Cardiac septum (tissue), 1 donor: ENCODE results near the gene ZNF385D. TPM values are rescaled to one million over a fixed set of nuclear protein-coding genes. Genes with fewer than 3 reads are reported as not detected.
"Not testable (repeated sequence)": the region's sequence is repeated elsewhere in the genome, so short reads cannot be mapped to it uniquely, and the experiment has no call there.

Source experiments
- DNase-seq: peaks from one replicate; pipeline ENCODE4 v3.0.0-alpha.2; 2020; ENCODE audit warnings: low spot score
- intact Hi-C: fragments of 100-400 bp; cut with DNase I; formaldehyde crosslinking; loops from one replicate; pipeline ENCODE4 v1.14.0; 2022
- total RNA-seq: library from RNA; stranded (reverse); fragmentation: NEBNext Ultra II Directional; extraction: Animal tissue kit (Norgen Biotek cat#: 25700); gene quantifications from one replicate; pipeline ENCODE4 v1.2.1, GENCODE V29; 2021
- donor health status: DM: no; HTN: no; CAD: no.

The ZNF385D gene
- total RNA-seq, 1 donor from 2014 or later, result 12.5 TPM

- DNase-seq, result no peak
- intact Hi-C loops, result no loop called here
These were observed 325.3 kb downstream of the ZNF385D start for GRCh38 chr3:21425715-21426114.

GRCh38 chr3:21421096-21421495, 329.9 kb downstream of the ZNF385D start:
- intact Hi-C loops, result no loop called here
- DNase-seq, result no peak

GRCh38 chr3:21417991-21418390, 333.0 kb downstream of the ZNF385D start:
- DNase-seq, result no peak
- intact Hi-C loops, result no loop called here

GRCh38 chr3:21414506-21414905, 336.5 kb downstream of the ZNF385D start:
- no peak for DNase-seq
- intact Hi-C loops, result no loop called here

- DNase-seq, result no peak
- intact Hi-C loops, result no loop called here
These were observed 340.0 kb downstream of the ZNF385D start for GRCh38 chr3:21411058-21411457.

- intact Hi-C loops, result no loop called here
- no peak for DNase-seq
These were observed 341.6 kb downstream of the ZNF385D start for GRCh38 chr3:21409401-21409800.

GRCh38 chr3:21407743-21408142, 343.3 kb downstream of the ZNF385D start:
- DNase-seq, result no peak
- intact Hi-C loops, result no loop called here

GRCh38 chr3:21405671-21406667, 345.0 kb downstream of the ZNF385D start:
- intact Hi-C loops, result no loop called here
- DNase-seq, result no peak

GRCh38 chr3:21398461-21398860, 352.5 kb downstream of the ZNF385D start:
- intact Hi-C loops, result no loop called here
- DNase-seq, result no peak

GRCh38 chr3:21393683-21394311, 357.2 kb downstream of the ZNF385D start:
- DNase-seq, result no peak
- intact Hi-C loops, result no loop called here

GRCh38 chr3:21392526-21392925, 358.5 kb downstream of the ZNF385D start:
- DNase-seq, result no peak
- intact Hi-C loops, result no loop called here

- DNase-seq, result no peak
- intact Hi-C loops, result no loop called here
These were observed 360.2 kb downstream of the ZNF385D start for GRCh38 chr3:21390856-21391255.

- DNase-seq, result no peak
- intact Hi-C loops, result no loop called here
These were observed 360.9 kb downstream of the ZNF385D start for GRCh38 chr3:21390136-21390535.

GRCh38 chr3:21387142-21387826, 363.7 kb downstream of the ZNF385D start:
- DNase-seq, result not testable (repeated sequence)

GRCh38 chr3:21378036-21378435, 373.0 kb downstream of the ZNF385D start:
- intact Hi-C loops, DNase-seq: not testable (repeated sequence)

More at GRCh38 chr3:21387142-21387826, 363.7 kb downstream of the ZNF385D start:
- intact Hi-C loops, result not testable (repeated sequence)

GRCh38 chr3:21377071-21377769, 373.8 kb downstream of the ZNF385D start:
- intact Hi-C loops, result no loop called here
- DNase-seq, result no peak

GRCh38 chr3:21372316-21372715, 378.7 kb downstream of the ZNF385D start:
- DNase-seq, result no peak
- intact Hi-C loops, result no loop called here
